ENCODE data around the gene SMIM43. TPM values are rescaled to one million over a fixed set of nuclear protein-coding genes. Genes with fewer than 3 reads are reported as not detected.
"Not testable (repeated sequence)": the region's sequence is repeated elsewhere in the genome, so short reads cannot be mapped to it uniquely, and the experiment has no call there.

SMIM43 gene
- polyA plus RNA-seq, 1 donor: 1.3 TPM

GRCh38 chr4:121733942-121734341 lies 31.0 kb downstream of the SMIM43 start:
- DNase-seq: no peak

GRCh38 chr4:121729753-121730152 lies 35.2 kb downstream of the SMIM43 start:
- DNase-seq: not testable (repeated sequence)

GRCh38 chr4:121728798-121729226 lies 36.2 kb downstream of the SMIM43 start:
- DNase-seq: no peak

- no peak for DNase-seq
These were observed 36.9 kb downstream of the SMIM43 start for GRCh38 chr4:121728066-121728465.

- DNase-seq: peak; percentile 42
These were observed 38.2 kb downstream of the SMIM43 start for GRCh38 chr4:121726642-121727268.

DNA sequence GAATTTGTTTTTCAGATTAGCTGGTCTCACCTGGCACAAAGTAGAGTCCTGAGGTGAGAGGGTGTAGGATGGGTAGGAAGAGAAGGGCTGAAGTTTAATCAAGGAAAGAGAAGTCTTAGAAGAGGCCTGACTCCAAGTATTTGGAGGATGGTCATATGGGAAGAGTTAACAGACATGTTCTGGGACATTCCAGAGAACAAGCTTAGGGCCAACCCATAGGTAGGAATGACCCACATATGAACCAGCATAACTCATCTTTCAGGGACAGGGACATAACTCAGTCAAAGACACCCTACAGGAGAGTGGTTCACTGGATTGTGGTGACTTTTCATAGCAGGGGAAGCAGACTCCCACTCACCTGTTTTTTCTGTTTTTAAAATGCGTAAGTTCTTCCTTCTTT lies 40.3 kb downstream of the SMIM43 start:
- DNase-seq: no peak

GRCh38 chr4:121721700-121722099 lies 43.3 kb downstream of the SMIM43 start:
- no peak for DNase-seq

GRCh38 chr4:121720109-121720508 lies 44.9 kb downstream of the SMIM43 start:
- DNase-seq: no peak

GRCh38 chr4:121717680-121718237 lies 47.2 kb downstream of the SMIM43 start:
- no peak for DNase-seq

GRCh38 chr4:121714548-121714947 lies 50.4 kb downstream of the SMIM43 start:
- DNase-seq: no peak

DNA sequence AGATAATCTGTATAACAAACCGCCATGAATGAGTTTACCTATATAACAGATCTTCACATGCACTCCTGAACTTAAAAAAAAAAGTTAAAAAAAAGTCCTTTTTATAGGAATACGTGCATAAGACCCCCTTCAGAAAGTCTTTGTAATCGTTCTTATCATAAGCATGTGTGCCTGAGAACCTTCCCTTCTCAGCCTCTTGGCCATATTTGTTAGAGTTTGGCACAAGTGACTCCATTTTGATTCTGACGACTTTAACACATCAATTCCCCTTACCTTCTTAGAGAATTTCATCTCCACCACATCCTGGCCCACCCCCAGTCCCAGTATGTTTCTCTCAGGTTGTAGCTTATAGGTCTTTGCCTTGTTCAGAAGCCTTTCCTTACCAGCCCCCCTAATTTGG lies 52.2 kb downstream of the SMIM43 start:
- no peak for DNase-seq

GRCh38 chr4:121712001-121712651 lies 52.8 kb downstream of the SMIM43 start:
- DNase-seq: peak; percentile 42

- peak; percentile 84 for DNase-seq
These were observed 53.5 kb downstream of the SMIM43 start for GRCh38 chr4:121711263-121712000.

DNA sequence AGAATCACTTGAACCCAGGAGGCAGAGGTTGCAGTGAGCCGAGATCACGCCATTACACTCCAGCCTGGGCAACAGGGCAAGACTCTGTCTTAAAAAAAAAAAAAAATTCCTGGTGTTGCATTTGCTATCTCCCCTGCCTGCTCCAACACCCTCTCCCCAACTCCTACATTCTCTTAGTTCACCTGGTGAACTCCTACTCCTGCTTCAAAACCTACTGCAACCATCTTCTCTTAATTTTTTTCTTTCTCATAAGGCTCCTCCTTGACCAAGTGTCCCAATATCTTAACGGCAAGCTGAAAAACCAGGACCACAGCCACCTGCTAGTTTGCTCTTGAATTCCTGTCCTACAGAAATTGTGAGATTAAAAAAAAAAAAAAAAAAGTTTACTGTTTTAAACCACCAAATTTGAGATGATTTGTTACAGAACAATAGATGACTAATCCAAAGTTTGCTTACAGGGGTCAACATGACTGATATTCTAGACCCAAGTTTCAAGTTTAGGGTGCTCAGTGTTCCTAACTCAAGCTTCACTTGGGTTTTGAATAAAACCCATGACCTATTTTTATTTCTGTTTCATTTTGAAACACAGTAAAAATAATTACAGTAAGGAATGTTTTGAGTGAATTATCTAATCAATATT lies 55.1 kb downstream of the SMIM43 start:
- no peak for DNase-seq

Other genes starting within 250 kb of the SMIM43 start
- gene ANXA5, start 68.2 kb downstream of the SMIM43 start, polyA plus RNA-seq (ENCODE audit: insufficient read length): 324 TPM
- gene EXOSC9, start 36.2 kb upstream of the SMIM43 start, polyA plus RNA-seq (ENCODE audit: insufficient read length): 28.5 TPM
- 13.5 TPM for gene CCNA2, start 58.7 kb upstream of the SMIM43 start, polyA plus RNA-seq (ENCODE audit: insufficient read length)
- 13.3 TPM for gene BBS7, start 105.3 kb upstream of the SMIM43 start, polyA plus RNA-seq (ENCODE audit: insufficient read length)
- 0.19 TPM for gene TRPC3, start 186.9 kb upstream of the SMIM43 start, polyA plus RNA-seq (ENCODE audit: insufficient read length)